A549 (cell line): Measurements from ENCODE around the gene ABCA1.

Source experiments
- CTCF ChIP-seq: fragments of >200 bp; sonication (Bioruptor Twin); formaldehyde crosslinking; IDR thresholded peaks from 3 replicates; pipeline ENCODE4 v1.5.1; 2016
- EP300 ChIP-seq, 2 experiments: fragments of >200 bp; sonication (Bioruptor Twin); formaldehyde crosslinking; IDR thresholded peaks; 2 replicates in 1 of 2; 3 replicates in 1 of 2; pipeline ENCODE4 v1.6.1; 2016 to 2017
- ESRRA ChIP-seq: fragments of 150-350 bp; IDR thresholded peaks from 2 replicates; pipeline ENCODE4 v1.6.1; 2014; ENCODE audit warnings: mild to moderate bottlenecking, low read length, borderline replicate concordance
- HMGXB4 ChIP-seq: fragments of 250-450 bp; sonication (Bioruptor Pico); IDR thresholded peaks from 2 replicates; pipeline ENCODE4 v1.5.0; 2021; ENCODE audit warnings: mild to moderate bottlenecking, moderate library complexity, borderline replicate concordance
- HOXB13 ChIP-seq: fragments of 250-450 bp; sonication (Bioruptor Pico); IDR thresholded peaks from 2 replicates; pipeline ENCODE4 v1.5.0; 2020; ENCODE audit warnings: low read depth, mild to moderate bottlenecking, moderate library complexity
- JUN ChIP-seq, 2 experiments: fragments of >200 bp; sonication (Bioruptor Twin); formaldehyde crosslinking; IDR thresholded peaks; 2 replicates in 1 of 2; 3 replicates in 1 of 2; pipeline ENCODE4 v1.6.1; 2016 to 2017
- KDM5A ChIP-seq: fragments of 200-600 bp; sonication (generic); IDR thresholded peaks from 2 replicates; pipeline ENCODE4 v1.6.1; 2016; ENCODE audit warnings: antibody characterized with exemption, mild to moderate bottlenecking
- MAX ChIP-seq: IDR thresholded peaks from 2 replicates; pipeline ENCODE4 v1.6.1; 2012
- RCOR1 ChIP-seq: fragments of 150-350 bp; IDR thresholded peaks from 2 replicates; pipeline ENCODE4 v1.6.1; 2014; ENCODE audit warnings: antibody characterized with exemption, low read length, low read depth
- RFX5 ChIP-seq: fragments of 450-650 bp; IDR thresholded peaks from 2 replicates; pipeline ENCODE4 v1.7.1; 2014; ENCODE audit warnings: antibody characterized with exemption, mild to moderate bottlenecking, moderate library complexity
- USF2 ChIP-seq: fragments of 450-650 bp; IDR thresholded peaks from 2 replicates; pipeline ENCODE4 v1.6.1; 2014; ENCODE audit warnings: antibody characterized with exemption

- TF ChIP-seq CTCF (no peak), HMGXB4 (no peak), RFX5 (no peak), KDM5A (no peak), USF2 (no peak), EP300 (IDR thresholded peaks at IDR 0.05) (no peak), RCOR1 (no peak), ESRRA (no peak), MAX (no peak), JUN (IDR thresholded peaks at IDR 0.05) (no peak), HOXB13 (no peak)
Observed at GRCh38 chr9:104858846-104859245, 69.1 kb downstream of the ABCA1 start.
